Activated CD4-positive, alpha-beta T cell treated with anti-CD3 and anti-CD28 coated beads, Interleukin-2, amount 10 ng/mL, durations not matched to agents 7 days and 5 days (primary cell): ENCODE measurements around the gene WDR27. TPM values are rescaled to one million over a fixed set of nuclear protein-coding genes. Genes with fewer than 3 reads are reported as not detected.
A peak's percentile ranks its signal among the peaks of the same experiment; 100 is the strongest.
"Not testable (repeated sequence)": the region's sequence is repeated elsewhere in the genome, so short reads cannot be mapped to it uniquely, and the experiment has no call there.

ENCODE experiments used
- CTCF ChIA-PET: fragments of 350-600 bp; sonication (Branson Sonifier 250); formaldehyde crosslinking; loops from one replicate; lab custom pipeline; 2021; ENCODE audit warnings: antibody characterized with exemption; lab: Charles Lee
- POLR2A ChIA-PET: fragments of 350-600 bp; sonication (Branson Sonifier 250); formaldehyde crosslinking; loops from one replicate; lab custom pipeline; 2021; ENCODE audit warnings: antibody characterized with exemption; lab: Charles Lee
- DNase-seq: peaks from one replicate; pipeline ENCODE4 v3.0.0-alpha.2; 2020
- H3K27ac Mint-ChIP-seq: one replicate; pipeline ENCODE4 v1.8.0; 2021; ENCODE audit warnings: mild to moderate bottlenecking, moderate library complexity, mixed read lengths
- H3K27me3 Mint-ChIP-seq: one replicate; pipeline ENCODE4 v1.8.0; 2021; ENCODE audit warnings: mixed read lengths
- H3K36me3 Mint-ChIP-seq: one replicate; pipeline ENCODE4 v1.8.0; 2021; ENCODE audit warnings: low read depth, mixed read lengths
- H3K4me1 Mint-ChIP-seq: one replicate; pipeline ENCODE4 v1.8.0; 2021; ENCODE audit warnings: mixed read lengths
- H3K4me3 Mint-ChIP-seq: one replicate; pipeline ENCODE4 v1.8.0; 2021; ENCODE audit warnings: mild to moderate bottlenecking, moderate library complexity, mixed read lengths
- H3K9me3 Mint-ChIP-seq: one replicate; pipeline ENCODE4 v1.8.0; 2021; ENCODE audit warnings: mixed read lengths
- total RNA-seq, 2 experiments: library from RNA; stranded (reverse); gene quantifications; one replicate each; pipeline ENCODE4 v1.2.3, GENCODE V29; 2021

The WDR27 gene
- total RNA-seq, 2 experiments from 2014 or later = 18.1 to 21.9 TPM

DNA sequence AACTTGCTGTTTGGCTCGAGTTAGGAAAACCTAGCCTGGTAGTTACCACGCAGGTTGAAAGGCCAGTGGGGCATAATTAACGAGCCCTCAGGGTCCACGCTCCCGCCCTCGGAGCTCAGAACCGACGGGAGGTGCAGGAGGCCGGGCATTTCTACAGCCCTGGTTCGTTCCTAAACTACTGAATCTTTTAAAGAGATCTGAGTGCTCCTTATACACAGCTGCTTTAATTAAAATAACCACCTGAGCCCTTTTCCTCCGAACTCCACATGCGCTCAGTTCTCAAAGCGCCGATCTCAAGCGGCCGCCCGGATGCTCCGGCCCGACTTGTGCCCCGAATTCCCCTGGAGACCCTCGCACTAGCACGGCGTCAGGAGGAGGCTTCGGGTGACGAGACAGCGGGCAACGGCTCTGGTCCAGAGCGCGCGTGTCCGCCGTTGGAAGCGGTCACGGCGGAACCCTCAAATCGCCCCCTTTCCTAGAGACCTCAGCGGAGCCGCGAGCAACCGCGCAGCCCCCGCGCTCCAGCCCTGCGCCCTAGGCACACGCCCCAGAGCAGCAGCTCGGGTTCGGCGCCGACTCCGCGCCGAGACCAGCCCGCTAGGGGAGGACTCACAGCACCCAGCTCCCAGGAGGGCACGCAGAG, 397 bp downstream of the WDR27 start:
- H3K4me1 Mint-ChIP-seq = peaks cover 48% of the 10 kb centered on the region
- H3K4me3 Mint-ChIP-seq = peak overlapping the region; percentile 87
- ChIA-PET POLR2A (interaction anchor here (0.8 to 1.0 kb wide), 2 partner anchors 50 to 103 kb away, joined by 3 to 5 read pairs; no protein-coding TSS in a partner anchor), CTCF (interaction anchor here (0.8 to 2.6 kb wide), 5 partner anchors 10 to 816 kb away, joined by 3 to 11 read pairs (median 3); partner anchors contain the start of genes DYNLT2 and ERMARD)
- no peaks in the 10 kb centered on the region for H3K27me3 Mint-ChIP-seq
- no peaks in the 10 kb centered on the region for H3K9me3 Mint-ChIP-seq
- peaks cover 20% of the 10 kb centered on the region for H3K36me3 Mint-ChIP-seq
- H3K27ac Mint-ChIP-seq = peak overlapping the region; percentile 87
- DNase-seq = no peak

DNA sequence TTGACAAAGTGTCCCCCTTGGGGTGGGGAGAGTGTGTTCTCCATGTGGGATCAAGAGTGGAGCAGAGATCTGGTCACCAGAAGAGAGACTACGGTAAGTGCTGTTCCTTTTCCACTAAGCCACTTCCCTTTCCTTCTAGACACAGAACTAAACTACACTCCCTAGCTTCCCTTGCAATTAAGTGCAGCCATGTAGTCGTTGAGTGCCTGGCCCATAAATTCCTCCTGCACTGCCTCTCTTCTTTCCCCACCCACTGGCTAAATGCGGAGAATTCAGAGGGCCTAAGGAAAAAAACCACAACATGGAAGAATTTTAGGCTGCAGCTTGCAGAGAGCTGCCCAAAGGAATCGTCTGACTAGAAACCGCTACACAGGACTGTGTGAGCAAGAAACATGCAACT, 1.5 kb downstream of the WDR27 start:
- DNase-seq = no peak
- Mint-ChIP-seq H3K27me3 (no peaks in the 10 kb centered on the region), H3K36me3 (peaks cover 15% of the 10 kb centered on the region), H3K27ac (no peak overlapping the region), H3K4me3 (no peak overlapping the region), H3K4me1 (peaks cover 40% of the 10 kb centered on the region), H3K9me3 (peaks cover 4% of the 10 kb centered on the region)
- ChIA-PET CTCF (no interaction called here), POLR2A (no interaction called here)

DNA sequence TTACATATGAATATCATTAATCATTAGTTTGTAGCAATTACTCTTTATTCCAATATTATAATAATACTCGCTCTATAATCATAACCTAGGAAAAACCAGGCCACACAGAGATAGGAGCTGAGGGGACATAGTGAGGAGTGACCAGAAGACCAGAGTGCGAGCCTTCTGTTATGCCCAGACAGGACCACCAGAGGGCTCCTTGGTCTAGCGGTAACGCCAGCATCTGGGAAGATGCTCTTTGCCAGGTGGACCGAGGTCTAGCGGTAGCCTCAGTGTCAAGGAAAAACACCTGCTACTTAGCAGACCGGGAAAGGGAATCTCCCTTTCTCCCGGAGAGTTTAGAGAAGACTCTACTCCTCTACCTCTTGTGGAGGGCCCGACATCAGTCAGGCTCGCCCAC, 4.7 kb downstream of the WDR27 start:
- CTCF ChIA-PET, H3K27me3 Mint-ChIP-seq, H3K4me3 Mint-ChIP-seq, H3K36me3 Mint-ChIP-seq, H3K27ac Mint-ChIP-seq, POLR2A ChIA-PET: not testable (repeated sequence)
- peaks cover 17% of the 10 kb centered on the region for H3K4me1 Mint-ChIP-seq
- peaks cover 10% of the 10 kb centered on the region for H3K9me3 Mint-ChIP-seq
- DNase-seq = peak; percentile 15

DNA sequence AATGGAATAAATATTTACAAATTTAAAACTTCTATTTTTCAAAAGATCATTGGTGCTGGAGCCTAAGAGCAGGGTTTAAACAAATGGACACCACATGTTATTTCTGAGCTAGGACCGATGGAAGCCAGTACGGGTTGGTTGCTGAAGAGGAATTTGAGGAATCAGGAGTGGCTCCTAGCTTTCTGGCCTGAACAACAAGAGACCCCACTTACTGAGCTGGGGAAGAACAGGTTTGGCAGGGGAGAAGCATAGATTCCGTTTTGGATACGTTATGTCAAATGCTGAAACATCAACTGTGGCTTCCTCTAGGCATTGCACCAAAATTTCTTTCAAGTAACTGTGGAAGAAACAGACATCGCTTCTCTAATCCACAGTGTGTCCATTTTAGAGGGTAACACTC, 6.7 kb downstream of the WDR27 start:
- no peaks in the 10 kb centered on the region for H3K27me3 Mint-ChIP-seq
- ChIA-PET POLR2A (no interaction called here), CTCF (interaction anchor here (0.5 kb wide), 1 partner anchor 50 kb away, joined by 3 read pairs; no protein-coding TSS in a partner anchor)
- H3K36me3 Mint-ChIP-seq = peaks cover 3% of the 10 kb centered on the region
- H3K9me3 Mint-ChIP-seq = peaks cover 10% of the 10 kb centered on the region
- peaks cover 15% of the 10 kb centered on the region for H3K4me1 Mint-ChIP-seq
- H3K27ac Mint-ChIP-seq = no peak overlapping the region
- no peak for DNase-seq
- H3K4me3 Mint-ChIP-seq = no peak overlapping the region

DNA sequence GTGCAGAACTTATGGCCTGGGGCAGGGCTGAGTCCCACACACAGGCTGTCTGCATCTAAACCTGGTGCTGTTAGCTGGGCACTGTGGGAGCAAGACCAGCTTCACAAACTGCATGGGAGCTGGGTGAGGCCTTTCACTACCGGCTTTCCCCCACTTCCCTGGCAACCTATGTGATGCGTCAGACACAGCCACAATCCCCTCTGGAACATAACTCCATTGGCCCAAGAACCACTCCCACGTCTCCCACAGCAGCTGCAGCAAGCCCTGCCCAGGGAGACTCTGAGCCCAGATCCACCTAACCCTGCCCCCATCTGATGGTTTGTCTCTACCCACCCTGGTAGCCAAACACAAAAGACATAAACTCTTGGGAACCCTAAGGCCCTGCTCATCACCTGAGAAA, 9.3 kb downstream of the WDR27 start:
- H3K27ac Mint-ChIP-seq = no peak overlapping the region
- peaks cover 3% of the 10 kb centered on the region for H3K4me1 Mint-ChIP-seq
- peaks cover 10% of the 10 kb centered on the region for H3K36me3 Mint-ChIP-seq
- CTCF ChIA-PET = interaction anchor here (0.8 to 2.2 kb wide), 3 partner anchors 9 to 59 kb away, joined by 3 to 6 read pairs (median 3); partner anchors contain the start of genes C6orf120, DYNLT2, ERMARD and WDR27
- H3K27me3 Mint-ChIP-seq = no peaks in the 10 kb centered on the region
- H3K4me3 Mint-ChIP-seq = no peak overlapping the region
- POLR2A ChIA-PET = no interaction called here
- DNase-seq = no peak
- H3K9me3 Mint-ChIP-seq = peaks cover 10% of the 10 kb centered on the region

DNA sequence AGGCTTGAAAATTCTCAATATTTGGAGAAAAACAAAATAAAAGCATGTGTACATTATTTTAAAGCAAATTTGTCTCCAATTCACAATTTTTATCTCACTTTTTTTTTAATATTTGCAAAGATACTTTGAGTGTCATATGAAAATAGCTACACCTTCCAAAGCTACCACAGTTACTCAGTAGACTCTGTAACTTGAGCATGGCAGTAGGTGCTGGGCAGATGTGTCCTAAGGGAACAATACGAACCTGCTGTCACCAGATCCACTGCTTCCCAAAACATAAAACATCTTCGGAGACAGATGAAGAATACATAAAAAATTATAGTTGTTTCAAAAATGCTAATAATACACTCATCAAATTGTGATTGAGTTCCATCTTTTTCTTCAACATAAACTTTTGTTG, 10.6 kb downstream of the WDR27 start:
- peaks cover 13% of the 10 kb centered on the region for H3K9me3 Mint-ChIP-seq
- no peak overlapping the region for H3K27ac Mint-ChIP-seq
- ChIA-PET POLR2A (no interaction called here), CTCF (interaction anchor here (2.2 kb wide), 1 partner anchor 10 kb away, joined by 6 read pairs; the partner anchor contains the start of genes C6orf120 and WDR27)
- H3K4me1 Mint-ChIP-seq = peaks cover 3% of the 10 kb centered on the region
- H3K36me3 Mint-ChIP-seq = peaks cover 16% of the 10 kb centered on the region
- H3K4me3 Mint-ChIP-seq = no peak overlapping the region
- DNase-seq = no peak
- no peaks in the 10 kb centered on the region for H3K27me3 Mint-ChIP-seq

DNA sequence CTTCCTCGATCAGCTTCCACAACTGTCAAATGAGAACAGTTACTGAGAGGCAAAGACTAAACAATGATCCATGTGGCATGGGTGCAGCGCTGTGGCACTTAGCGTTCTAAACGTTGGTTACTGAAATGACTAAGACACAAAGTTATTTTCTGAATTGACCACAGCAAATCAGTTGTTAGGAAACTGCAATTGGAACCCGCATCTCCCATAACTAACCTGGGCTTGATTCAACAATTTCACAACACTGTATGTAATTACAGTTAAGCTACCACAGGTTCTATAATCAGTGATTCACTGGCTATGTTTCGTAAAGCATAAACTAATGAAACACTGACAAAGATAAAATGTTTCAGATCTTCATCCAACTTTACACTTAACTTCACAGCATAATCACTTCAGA, 12.5 kb downstream of the WDR27 start:
- peaks cover 3% of the 10 kb centered on the region for H3K4me1 Mint-ChIP-seq
- peaks cover 25% of the 10 kb centered on the region for H3K9me3 Mint-ChIP-seq
- CTCF ChIA-PET = no interaction called here
- no peak overlapping the region for H3K4me3 Mint-ChIP-seq
- POLR2A ChIA-PET = no interaction called here
- no peak for DNase-seq
- H3K27ac Mint-ChIP-seq = no peak overlapping the region
- H3K36me3 Mint-ChIP-seq = peaks cover 30% of the 10 kb centered on the region
- no peaks in the 10 kb centered on the region for H3K27me3 Mint-ChIP-seq

DNA sequence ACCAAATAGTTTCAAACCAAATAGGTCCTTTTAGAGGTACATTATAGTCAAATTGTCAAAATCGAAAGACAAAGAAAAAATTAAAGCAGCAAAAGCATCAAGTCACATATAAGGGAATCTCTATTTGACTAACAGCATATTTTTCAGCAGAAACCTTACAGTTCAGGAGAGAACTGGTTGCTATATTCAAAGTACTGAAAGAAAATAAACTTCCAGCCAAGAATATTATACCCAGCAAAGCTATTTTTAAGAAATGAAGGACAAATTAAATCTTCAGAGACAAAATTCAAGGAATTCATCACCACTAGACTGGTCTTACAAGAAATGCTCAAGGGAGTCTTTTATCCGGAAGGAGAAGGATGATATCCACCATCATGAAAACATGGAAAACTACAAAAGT, 16.0 kb downstream of the WDR27 start:
- H3K36me3 Mint-ChIP-seq = peaks cover 43% of the 10 kb centered on the region
- H3K27me3 Mint-ChIP-seq = no peaks in the 10 kb centered on the region
- peaks cover 3% of the 10 kb centered on the region for H3K4me1 Mint-ChIP-seq
- POLR2A ChIA-PET = no interaction called here
- CTCF ChIA-PET = no interaction called here
- no peak for DNase-seq
- H3K9me3 Mint-ChIP-seq = peaks cover 22% of the 10 kb centered on the region
- H3K4me3 Mint-ChIP-seq = no peak overlapping the region
- no peak overlapping the region for H3K27ac Mint-ChIP-seq

DNA sequence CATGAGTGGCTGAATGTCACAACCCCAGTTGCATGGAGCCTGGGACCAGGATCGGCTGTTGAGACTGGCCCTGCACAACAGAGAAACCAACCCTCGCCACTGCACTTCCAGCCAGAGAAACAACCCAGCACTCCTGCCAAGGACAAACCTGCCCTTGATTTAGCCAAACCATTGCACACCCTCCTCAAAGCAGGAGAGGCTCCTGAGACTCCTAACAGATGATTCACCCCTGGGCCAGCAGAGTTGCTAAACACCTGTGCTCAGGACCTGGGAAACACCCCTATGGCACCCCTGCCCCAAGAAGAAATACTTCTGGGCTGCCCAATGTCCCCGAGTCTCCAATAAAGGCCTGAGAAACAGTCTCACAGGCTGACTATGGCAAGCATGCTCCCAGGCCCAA, 17.8 kb downstream of the WDR27 start:
- Mint-ChIP-seq H3K9me3 (peaks cover 28% of the 10 kb centered on the region), H3K27me3 (no peaks in the 10 kb centered on the region), H3K27ac (no peak overlapping the region), H3K4me3 (no peak overlapping the region), H3K36me3 (peaks cover 46% of the 10 kb centered on the region), H3K4me1 (no peaks in the 10 kb centered on the region)
- CTCF ChIA-PET = no interaction called here
- POLR2A ChIA-PET = no interaction called here
- no peak for DNase-seq

DNA sequence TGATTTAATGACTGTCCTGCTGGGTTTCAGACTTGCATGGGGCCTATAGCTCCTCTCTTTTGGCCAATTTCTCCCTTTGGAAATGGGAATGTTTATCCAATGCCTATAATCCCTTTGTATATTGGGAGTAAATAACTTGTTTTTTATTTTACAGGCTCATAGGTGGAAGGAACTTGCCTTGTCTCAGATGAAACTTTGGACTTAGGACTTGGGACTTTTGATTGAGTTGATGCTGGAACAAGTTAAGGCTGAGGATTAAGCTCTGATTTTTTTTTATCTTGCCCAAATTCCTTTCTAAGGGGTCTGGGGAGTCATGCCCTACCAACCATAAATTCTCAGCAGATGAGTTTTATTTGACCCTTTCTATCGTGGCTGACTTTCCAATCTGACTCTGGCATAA, 23.5 kb downstream of the WDR27 start:
- no peak for DNase-seq

DNA sequence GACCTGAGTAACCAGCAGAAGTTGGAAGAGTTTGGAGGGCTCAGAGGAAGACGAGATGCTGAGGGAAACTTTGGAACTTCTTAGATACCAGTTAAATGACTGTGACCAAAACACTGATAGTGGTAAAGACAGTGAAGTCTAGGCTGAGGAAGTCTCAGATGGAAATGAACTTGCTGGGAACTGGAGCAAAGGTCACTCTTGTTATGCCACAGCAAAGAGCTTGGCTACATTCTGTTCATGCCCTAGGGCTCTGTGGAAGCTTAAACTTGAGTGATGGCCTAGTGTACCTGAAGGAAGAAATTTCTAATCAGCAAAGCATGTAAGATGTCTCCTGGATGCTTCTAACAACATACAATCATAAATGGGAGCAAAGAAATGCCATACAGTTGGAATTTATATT, 24.7 kb downstream of the WDR27 start:
- no peak for DNase-seq
- CTCF ChIA-PET = no interaction called here
- Mint-ChIP-seq H3K9me3 (peaks cover 9% of the 10 kb centered on the region), H3K27me3 (no peaks in the 10 kb centered on the region), H3K27ac (no peak overlapping the region), H3K4me3 (no peak overlapping the region), H3K4me1 (no peaks in the 10 kb centered on the region), H3K36me3 (peaks cover 12% of the 10 kb centered on the region)
- POLR2A ChIA-PET = no interaction called here

More for the DNA sequence above, 23.5 kb downstream of the WDR27 start:
- no peak overlapping the region for H3K27ac Mint-ChIP-seq
- H3K4me1 Mint-ChIP-seq = no peaks in the 10 kb centered on the region
- ChIA-PET CTCF (no interaction called here), POLR2A (no interaction called here)
- H3K27me3 Mint-ChIP-seq = no peaks in the 10 kb centered on the region
- H3K4me3 Mint-ChIP-seq = no peak overlapping the region
- peaks cover 17% of the 10 kb centered on the region for H3K36me3 Mint-ChIP-seq
- peaks cover 9% of the 10 kb centered on the region for H3K9me3 Mint-ChIP-seq

DNA sequence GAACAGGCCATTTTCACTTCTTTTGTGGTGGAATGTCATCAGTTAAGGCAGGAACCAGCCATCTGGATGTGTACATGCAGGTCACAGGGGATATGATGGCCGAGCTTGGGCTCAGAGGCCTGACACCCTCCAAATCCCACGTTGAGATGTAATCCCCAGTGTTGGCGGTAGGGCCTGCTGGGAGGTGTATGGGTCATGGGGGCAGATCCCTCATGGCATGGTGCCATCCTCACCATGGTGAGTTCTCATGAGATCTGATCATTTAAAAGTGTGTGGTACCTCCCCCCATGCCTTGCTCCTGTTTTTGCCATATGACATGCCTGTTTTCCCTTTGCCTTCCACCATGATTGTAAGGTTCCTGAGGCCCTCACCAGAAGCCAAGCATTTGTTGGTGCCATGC, 26.8 kb downstream of the WDR27 start:
- peaks cover 5% of the 10 kb centered on the region for H3K36me3 Mint-ChIP-seq
- peaks cover 3% of the 10 kb centered on the region for H3K4me1 Mint-ChIP-seq
- H3K4me3 Mint-ChIP-seq = no peak overlapping the region
- no peak for DNase-seq
- no peak overlapping the region for H3K27ac Mint-ChIP-seq
- peaks cover 1% of the 10 kb centered on the region for H3K9me3 Mint-ChIP-seq
- POLR2A ChIA-PET = no interaction called here
- H3K27me3 Mint-ChIP-seq = no peaks in the 10 kb centered on the region
- CTCF ChIA-PET = no interaction called here

DNA sequence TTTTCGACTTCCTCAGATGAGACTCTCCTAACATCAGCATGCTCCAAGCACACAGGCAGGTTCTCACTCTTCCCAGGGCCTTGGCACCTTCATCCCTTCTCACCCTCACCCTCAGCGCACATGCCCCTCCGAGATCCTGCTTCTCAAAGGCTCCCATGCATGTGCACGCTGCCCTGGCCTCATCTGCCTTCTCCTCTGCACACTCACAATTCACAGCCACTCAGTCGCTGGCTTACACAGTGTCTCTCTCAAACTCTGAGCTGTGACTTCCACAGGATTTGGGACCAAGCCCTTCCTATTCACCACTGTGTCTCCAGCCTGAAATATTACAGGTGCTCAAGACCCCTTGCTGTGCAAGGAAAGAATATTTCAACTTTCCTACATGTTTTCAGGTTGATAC, 30.3 kb downstream of the WDR27 start:
- POLR2A ChIA-PET = no interaction called here

DNA sequence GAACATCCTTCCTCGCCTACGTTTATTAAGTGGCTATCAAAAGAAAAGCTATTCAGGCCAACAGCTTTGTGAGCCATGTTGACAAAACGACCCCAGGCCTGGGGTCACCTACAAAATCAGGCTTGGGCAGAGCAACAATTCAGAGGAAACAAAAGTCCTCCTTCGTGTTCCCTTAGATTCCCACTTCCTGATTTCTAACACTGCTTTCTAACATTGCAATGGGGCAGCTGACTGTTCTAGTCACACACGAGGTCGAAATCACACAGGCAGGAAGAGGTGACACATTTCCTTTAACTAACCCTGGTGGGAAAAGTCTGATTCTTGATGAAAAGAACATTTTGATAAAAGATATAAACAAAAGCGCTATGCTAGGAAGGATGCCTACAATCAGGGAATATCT, 31.9 kb downstream of the WDR27 start:
- H3K27ac Mint-ChIP-seq = no peak overlapping the region
- ChIA-PET POLR2A (no interaction called here), CTCF (no interaction called here)
- H3K9me3 Mint-ChIP-seq = no peaks in the 10 kb centered on the region
- H3K4me1 Mint-ChIP-seq = peaks cover 13% of the 10 kb centered on the region
- DNase-seq = no peak
- H3K36me3 Mint-ChIP-seq = peaks cover 5% of the 10 kb centered on the region
- no peaks in the 10 kb centered on the region for H3K27me3 Mint-ChIP-seq
- H3K4me3 Mint-ChIP-seq = no peak overlapping the region

More for the DNA sequence above, 30.3 kb downstream of the WDR27 start:
- Mint-ChIP-seq H3K4me1 (peaks cover 13% of the 10 kb centered on the region), H3K4me3 (no peak overlapping the region), H3K27ac (no peak overlapping the region), H3K9me3 (no peaks in the 10 kb centered on the region), H3K27me3 (no peaks in the 10 kb centered on the region), H3K36me3 (peaks cover 5% of the 10 kb centered on the region)
- DNase-seq = no peak
- CTCF ChIA-PET = no interaction called here
